Retinal pigment epithelial cell (primary cell): ENCODE measurements around the gene PAX5.

Experiments
- DNase-seq: peaks from one replicate; pipeline ENCODE4 v3.0.0-alpha.2; 2010; ENCODE audit warnings: low read depth
- H3K4me3 ChIP-seq: 2 replicates; pipeline ENCODE4 v1.5.1; 2011; ENCODE audit warnings: mild to moderate bottlenecking, low read length, control low read depth, moderate library complexity
- CTCF ChIP-seq: conservative IDR thresholded peaks from 2 replicates; pipeline ENCODE4 v1.5.1; 2011; ENCODE audit warnings: low read depth, low read length, control low read depth, inconsistent platforms

Gene PAX5

GRCh38 chr9:36941441-36941840 lies 92.6 kb downstream of the PAX5 start:
- no peak for DNase-seq
- H3K4me3 ChIP-seq = no peak overlapping the region
- no peak for TF ChIP-seq CTCF

- DNase-seq = no peak
- no peak for TF ChIP-seq CTCF
- H3K4me3 ChIP-seq = no peak overlapping the region
Measured at GRCh38 chr9:36940881-36941280, 93.2 kb downstream of the PAX5 start.

- DNase-seq = no peak
- no peak for TF ChIP-seq CTCF
- no peak overlapping the region for H3K4me3 ChIP-seq
Measured at GRCh38 chr9:36940500-36940853, 93.6 kb downstream of the PAX5 start.

GRCh38 chr9:36939655-36940499 lies 94.2 kb downstream of the PAX5 start:
- H3K4me3 ChIP-seq = no peak overlapping the region
- DNase-seq = no peak
- no peak for TF ChIP-seq CTCF

GRCh38 chr9:36939214-36939613 lies 94.9 kb downstream of the PAX5 start:
- no peak for DNase-seq
- H3K4me3 ChIP-seq = no peak overlapping the region
- no peak for TF ChIP-seq CTCF

GRCh38 chr9:36938617-36939016 lies 95.5 kb downstream of the PAX5 start:
- no peak for TF ChIP-seq CTCF
- no peak for DNase-seq
- H3K4me3 ChIP-seq = no peak overlapping the region

- DNase-seq = no peak
- no peak overlapping the region for H3K4me3 ChIP-seq
- no peak for TF ChIP-seq CTCF
Measured at GRCh38 chr9:36937951-36938350, 96.1 kb downstream of the PAX5 start.
